Right lobe of liver (tissue), 4 donors: ENCODE data around the gene SOCS3.

Experiments used
- POLR2A ChIP-seq: fragments of 450-650 bp; IDR thresholded peaks from one replicate; pipeline ENCODE4 v1.6.1; 2017; ENCODE audit warnings: antibody characterized with exemption, mild to moderate bottlenecking
- TF ChIP-seq, protein P1 (sequence below), 4 donors: fragments of 200-600 bp in 3 of 4; fragments of 450-650 bp in 1 of 4; IDR thresholded peaks; one replicate each; pipeline versions ENCODE4 v1.5.1 to v1.8.0; 2016 to 2022; ENCODE audit warnings: antibody characterized with exemption in 4 of 4, mild to moderate bottlenecking in 2 of 4
- donor health status: DM: no; HTN: no; CAD: no.
- donor health status: DM: no; HTN: no; CAD: no.
- donor health status: DM: no; HTN: yes; CAD: no.

DNA sequence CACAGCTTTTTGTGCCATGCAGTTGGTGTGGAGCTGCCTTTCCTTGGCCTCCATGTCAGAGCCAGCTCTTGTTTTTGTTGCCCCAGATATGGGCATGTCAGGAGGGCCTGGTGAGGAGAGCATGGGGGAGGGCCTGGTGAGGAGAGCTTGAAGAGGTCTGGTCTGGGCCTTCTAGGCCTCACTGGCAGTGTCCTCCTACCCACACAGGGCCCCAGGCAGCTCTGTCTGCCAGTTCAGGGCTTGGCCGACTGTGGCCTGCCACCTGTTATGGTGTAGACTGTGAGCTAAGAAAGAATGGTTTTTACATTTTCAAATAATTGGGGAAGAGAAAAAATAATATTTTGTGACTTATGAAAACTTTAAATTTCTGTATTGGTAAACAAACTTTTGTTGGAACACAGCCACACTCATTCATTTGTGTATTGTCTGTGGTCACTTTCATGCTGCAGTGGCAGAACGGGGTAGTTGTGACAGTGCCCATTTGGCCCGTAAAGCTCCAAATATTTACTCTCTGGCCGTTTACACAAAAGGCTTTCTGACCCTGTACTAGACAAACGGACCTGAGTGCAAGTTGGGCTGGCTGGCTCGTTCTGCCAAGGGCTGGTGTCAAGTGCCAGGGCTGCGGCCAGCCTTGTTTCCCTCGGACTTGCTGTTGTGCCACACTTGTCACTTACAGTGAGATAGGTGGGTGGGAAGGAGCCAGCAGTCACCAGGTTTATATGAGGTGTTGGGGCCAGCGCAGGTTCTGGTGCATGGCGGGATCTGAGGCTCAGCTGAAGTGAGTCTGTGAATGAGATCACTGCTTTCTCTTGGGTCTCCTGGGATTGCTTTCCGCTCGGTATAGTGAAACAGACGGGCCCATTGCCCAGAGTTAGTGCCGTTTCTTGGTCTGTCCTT lies 36.8 kb upstream of the SOCS3 start:
- TF ChIP-seq, protein P1, sequence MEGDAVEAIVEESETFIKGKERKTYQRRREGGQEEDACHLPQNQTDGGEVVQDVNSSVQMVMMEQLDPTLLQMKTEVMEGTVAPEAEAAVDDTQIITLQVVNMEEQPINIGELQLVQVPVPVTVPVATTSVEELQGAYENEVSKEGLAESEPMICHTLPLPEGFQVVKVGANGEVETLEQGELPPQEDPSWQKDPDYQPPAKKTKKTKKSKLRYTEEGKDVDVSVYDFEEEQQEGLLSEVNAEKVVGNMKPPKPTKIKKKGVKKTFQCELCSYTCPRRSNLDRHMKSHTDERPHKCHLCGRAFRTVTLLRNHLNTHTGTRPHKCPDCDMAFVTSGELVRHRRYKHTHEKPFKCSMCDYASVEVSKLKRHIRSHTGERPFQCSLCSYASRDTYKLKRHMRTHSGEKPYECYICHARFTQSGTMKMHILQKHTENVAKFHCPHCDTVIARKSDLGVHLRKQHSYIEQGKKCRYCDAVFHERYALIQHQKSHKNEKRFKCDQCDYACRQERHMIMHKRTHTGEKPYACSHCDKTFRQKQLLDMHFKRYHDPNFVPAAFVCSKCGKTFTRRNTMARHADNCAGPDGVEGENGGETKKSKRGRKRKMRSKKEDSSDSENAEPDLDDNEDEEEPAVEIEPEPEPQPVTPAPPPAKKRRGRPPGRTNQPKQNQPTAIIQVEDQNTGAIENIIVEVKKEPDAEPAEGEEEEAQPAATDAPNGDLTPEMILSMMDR (IDR thresholded peaks at IDR 0.05): no peak
- TF ChIP-seq POLR2A: no peak
